Activated naive CD8-positive, alpha-beta T cell (primary cell): ENCODE data around the gene LIX1L.
"Not testable (repeated sequence)": the region's sequence is repeated elsewhere in the genome, so short reads cannot be mapped to it uniquely, and the experiment has no call there.

ENCODE experiments used
- H3K27ac Mint-ChIP-seq: one replicate; pipeline ENCODE4 v1.8.0; 2021; ENCODE audit warnings: mixed read lengths
- H3K27me3 Mint-ChIP-seq: one replicate; pipeline ENCODE4 v1.8.0; 2021; ENCODE audit warnings: mixed read lengths
- H3K36me3 Mint-ChIP-seq: one replicate; pipeline ENCODE4 v1.8.0; 2021; ENCODE audit warnings: mixed read lengths
- H3K4me1 Mint-ChIP-seq: one replicate; pipeline ENCODE4 v1.8.0; 2021; ENCODE audit warnings: low read depth, mixed read lengths
- H3K4me3 Mint-ChIP-seq: one replicate; pipeline ENCODE4 v1.8.0; 2021; ENCODE audit warnings: mild to moderate bottlenecking, mixed read lengths
- H3K9me3 Mint-ChIP-seq: one replicate; pipeline ENCODE4 v1.8.0; 2021; ENCODE audit warnings: low read depth, mixed read lengths

Gene LIX1L

GRCh38 chr1:145944532-145944931, 13.3 kb downstream of the LIX1L start:
- H3K9me3 Mint-ChIP-seq, result no peaks in the 10 kb centered on the region
- H3K36me3 Mint-ChIP-seq, result peaks cover 9% of the 10 kb centered on the region
- H3K27me3 Mint-ChIP-seq, result no peaks in the 10 kb centered on the region
- no peak overlapping the region for H3K27ac Mint-ChIP-seq
- no peak overlapping the region for H3K4me3 Mint-ChIP-seq
- H3K4me1 Mint-ChIP-seq, result peaks cover 17% of the 10 kb centered on the region

- Mint-ChIP-seq H3K27ac (peak overlapping the region; percentile 2), H3K4me1 (peaks cover 6% of the 10 kb centered on the region), H3K36me3 (peaks cover 9% of the 10 kb centered on the region), H3K4me3 (no peak overlapping the region), H3K9me3 (no peaks in the 10 kb centered on the region), H3K27me3 (no peaks in the 10 kb centered on the region)
These were observed 14.9 kb downstream of the LIX1L start for GRCh38 chr1:145942871-145943270.

GRCh38 chr1:145942405-145942804, 15.4 kb downstream of the LIX1L start:
- no peaks in the 10 kb centered on the region for H3K9me3 Mint-ChIP-seq
- peak overlapping the region; percentile 2 for H3K27ac Mint-ChIP-seq
- peaks cover 9% of the 10 kb centered on the region for H3K36me3 Mint-ChIP-seq
- no peak overlapping the region for H3K4me3 Mint-ChIP-seq
- H3K27me3 Mint-ChIP-seq, result no peaks in the 10 kb centered on the region
- peaks cover 6% of the 10 kb centered on the region for H3K4me1 Mint-ChIP-seq

GRCh38 chr1:145937436-145937835, 20.4 kb downstream of the LIX1L start:
- Mint-ChIP-seq H3K27ac (no peak overlapping the region), H3K9me3 (no peaks in the 10 kb centered on the region), H3K4me1 (peaks cover 11% of the 10 kb centered on the region), H3K27me3 (no peaks in the 10 kb centered on the region), H3K4me3 (no peak overlapping the region), H3K36me3 (peaks cover 4% of the 10 kb centered on the region)

- Mint-ChIP-seq H3K4me3 (no peak overlapping the region), H3K27me3 (no peaks in the 10 kb centered on the region), H3K36me3 (no peaks in the 10 kb centered on the region), H3K9me3 (no peaks in the 10 kb centered on the region), H3K4me1 (peaks cover 17% of the 10 kb centered on the region), H3K27ac (no peak overlapping the region)
These were observed 21.6 kb downstream of the LIX1L start for GRCh38 chr1:145936247-145936646.

- Mint-ChIP-seq H3K36me3 (no peaks in the 10 kb centered on the region), H3K4me3 (no peak overlapping the region), H3K27ac (peak overlapping the region; percentile 76), H3K4me1 (peaks cover 21% of the 10 kb centered on the region), H3K9me3 (no peaks in the 10 kb centered on the region), H3K27me3 (no peaks in the 10 kb centered on the region)
These were observed 22.1 kb downstream of the LIX1L start for GRCh38 chr1:145935708-145936107.

- peak overlapping the region; percentile 63 for H3K4me3 Mint-ChIP-seq
- not testable (repeated sequence) for H3K36me3 Mint-ChIP-seq, H3K27me3 Mint-ChIP-seq, H3K9me3 Mint-ChIP-seq
- peaks cover 26% of the 10 kb centered on the region for H3K4me1 Mint-ChIP-seq
- H3K27ac Mint-ChIP-seq, result peak overlapping the region; percentile 84
These were observed 25.3 kb downstream of the LIX1L start for GRCh38 chr1:145932522-145933009.

GRCh38 chr1:145927916-145928643, 29.7 kb downstream of the LIX1L start:
- peak overlapping the region; percentile 88 for H3K27ac Mint-ChIP-seq
- peaks cover 36% of the 10 kb centered on the region for H3K4me1 Mint-ChIP-seq
- H3K4me3 Mint-ChIP-seq, result peak overlapping the region; percentile 88
- no peaks in the 10 kb centered on the region for H3K9me3 Mint-ChIP-seq
- H3K27me3 Mint-ChIP-seq, result no peaks in the 10 kb centered on the region
- H3K36me3 Mint-ChIP-seq, result peaks cover 8% of the 10 kb centered on the region

- Mint-ChIP-seq H3K9me3 (no peaks in the 10 kb centered on the region), H3K27ac (no peak within 1 kb of the TSS), H3K27me3 (no peaks in the 10 kb centered on the region), H3K36me3 (peaks cover 8% of the 10 kb centered on the region), H3K4me1 (peaks cover 29% of the 10 kb centered on the region), H3K4me3 (peak within 1 kb of the TSS; percentile 88)
These were observed 30.5 kb downstream of the LIX1L start, which contains the start of gene RBM8A for GRCh38 chr1:145927063-145927886. Gene RBM8A (minus strand): TSS chr1:145927484. CDS start chr1:145927426, 58 bp downstream.

GRCh38 chr1:145926686-145927062, 31.1 kb downstream of the LIX1L start:
- no peak overlapping the region for H3K27ac Mint-ChIP-seq
- H3K4me1 Mint-ChIP-seq, result peaks cover 28% of the 10 kb centered on the region
- H3K36me3 Mint-ChIP-seq, result peaks cover 8% of the 10 kb centered on the region
- H3K4me3 Mint-ChIP-seq, result no peak overlapping the region
- no peaks in the 10 kb centered on the region for H3K27me3 Mint-ChIP-seq
- no peaks in the 10 kb centered on the region for H3K9me3 Mint-ChIP-seq

- Mint-ChIP-seq H3K27ac (no peak overlapping the region), H3K4me3 (no peak overlapping the region), H3K36me3 (peaks cover 8% of the 10 kb centered on the region), H3K9me3 (no peaks in the 10 kb centered on the region), H3K27me3 (no peaks in the 10 kb centered on the region), H3K4me1 (peaks cover 48% of the 10 kb centered on the region)
These were observed 35.6 kb downstream of the LIX1L start for GRCh38 chr1:145922266-145922665.

GRCh38 chr1:145920297-145920696, 37.5 kb downstream of the LIX1L start:
- peak overlapping the region; percentile 54 for H3K27ac Mint-ChIP-seq

GRCh38 chr1:145918992-145919939, 38.6 kb downstream of the LIX1L start:
- Mint-ChIP-seq H3K9me3 (no peaks in the 10 kb centered on the region), H3K36me3 (peaks cover 6% of the 10 kb centered on the region), H3K4me3 (peak overlapping the region; percentile 96), H3K27me3 (no peaks in the 10 kb centered on the region), H3K4me1 (peaks cover 51% of the 10 kb centered on the region), H3K27ac (peak overlapping the region; percentile 96)

More at GRCh38 chr1:145920297-145920696, 37.5 kb downstream of the LIX1L start:
- not testable (repeated sequence) for H3K27me3 Mint-ChIP-seq, H3K36me3 Mint-ChIP-seq, H3K9me3 Mint-ChIP-seq
- Mint-ChIP-seq H3K4me1 (peaks cover 49% of the 10 kb centered on the region), H3K4me3 (peak overlapping the region; percentile 96)

- Mint-ChIP-seq H3K27me3 (no peaks in the 10 kb centered on the region), H3K9me3 (no peaks in the 10 kb centered on the region), H3K27ac (peak within 1 kb of the TSS; percentile 96), H3K4me3 (peak within 1 kb of the TSS; percentile 96), H3K4me1 (peaks cover 51% of the 10 kb centered on the region), H3K36me3 (peaks cover 6% of the 10 kb centered on the region)
These were observed 39.4 kb downstream of the LIX1L start, which contains the start of gene PEX11B for GRCh38 chr1:145918144-145918991. Gene PEX11B (minus strand): TSS chr1:145918717. CDS start chr1:145918688, 29 bp downstream.
